ENCODE data around the gene ARMC3.

The ARMC3 gene

GRCh38 chr10:22931948-22932347, 4.1 kb downstream of the ARMC3 start:
- no peaks in the 10 kb centered on the region for H3K79me2 ChIP-seq (ENCODE audit: control insufficient read depth, low read length)
- peaks cover 4% of the 10 kb centered on the region; the same call in 1 of the 2 replicates for H3K9me3 ChIP-seq (ENCODE audit: control insufficient read depth, insufficient read depth, low read length)
- no peak overlapping the region for H3K27ac ChIP-seq (ENCODE audit: low read depth, low read length)
- TF ChIP-seq EZH2phosphoT487 (IDR thresholded peaks at IDR 0.05; ENCODE audit: borderline replicate concordance, low read length): no peak
- TF ChIP-seq CTCF (IDR thresholded peaks at IDR 0.05; ENCODE audit: low read depth, low read length, poor library complexity, severe bottlenecking): no peak
- H4K20me1 ChIP-seq (ENCODE audit: control insufficient read depth, insufficient read depth, low read depth, low read length): no peaks in the 10 kb centered on the region
- peaks cover 14% of the 10 kb centered on the region for H3K4me1 ChIP-seq (ENCODE audit: control insufficient read depth, low read length)
- no peak overlapping the region for H3K4me2 ChIP-seq (ENCODE audit: low read length)
- H3K36me3 ChIP-seq (ENCODE audit: control insufficient read depth, low read length): no peaks in the 10 kb centered on the region
- peaks cover 18% of the 10 kb centered on the region for H3K27me3 ChIP-seq (ENCODE audit: control insufficient read depth, low read length)
- H3F3A ChIP-seq (ENCODE audit: control insufficient read depth, insufficient read depth): no peaks in the 10 kb centered on the region
- no peaks in the 10 kb centered on the region for H3K9me2 ChIP-seq (replicated peaks; ENCODE audit: control insufficient read depth, low read length)
- H3K4me3 ChIP-seq (ENCODE audit: low read length): no peak overlapping the region

GRCh38 chr10:22932626-22933370, 4.9 kb downstream of the ARMC3 start:
- no peak overlapping the region for H3K4me3 ChIP-seq (ENCODE audit: low read length)
- H3K4me1 ChIP-seq (ENCODE audit: control insufficient read depth, low read length): peaks cover 14% of the 10 kb centered on the region
- H4K20me1 ChIP-seq (ENCODE audit: control insufficient read depth, insufficient read depth, low read depth, low read length): no peaks in the 10 kb centered on the region
- no peak overlapping the region for H3K27ac ChIP-seq (ENCODE audit: low read depth, low read length)
- H3K9me2 ChIP-seq (replicated peaks; ENCODE audit: control insufficient read depth, low read length): no peaks in the 10 kb centered on the region
- peaks cover 9% of the 10 kb centered on the region for H3K27me3 ChIP-seq (ENCODE audit: control insufficient read depth, low read length)
- no peaks in the 10 kb centered on the region for H3K36me3 ChIP-seq (ENCODE audit: control insufficient read depth, low read length)
- H3F3A ChIP-seq (ENCODE audit: control insufficient read depth, insufficient read depth): no peaks in the 10 kb centered on the region
- peaks cover under 1% of the 10 kb centered on the region; the same call in 1 of the 2 replicates for H3K9me3 ChIP-seq (ENCODE audit: control insufficient read depth, insufficient read depth, low read length)
- no peak for TF ChIP-seq CTCF (IDR thresholded peaks at IDR 0.05; ENCODE audit: low read depth, low read length, poor library complexity, severe bottlenecking)
- TF ChIP-seq EZH2phosphoT487 (IDR thresholded peaks at IDR 0.05; ENCODE audit: borderline replicate concordance, low read length): no peak
- no peak overlapping the region; the same call in 1 of the 2 replicates for H3K4me2 ChIP-seq (ENCODE audit: low read length)
- no peaks in the 10 kb centered on the region for H3K79me2 ChIP-seq (ENCODE audit: control insufficient read depth, low read length)

GRCh38 chr10:22934726-22935125, 6.9 kb downstream of the ARMC3 start:
- no peak overlapping the region for H3K27ac ChIP-seq (ENCODE audit: low read depth, low read length)
- no peaks in the 10 kb centered on the region for H3K9me2 ChIP-seq (replicated peaks; ENCODE audit: control insufficient read depth, low read length)
- no peak for TF ChIP-seq CTCF (IDR thresholded peaks at IDR 0.05; ENCODE audit: low read depth, low read length, poor library complexity, severe bottlenecking)
- no peak for TF ChIP-seq EZH2phosphoT487 (IDR thresholded peaks at IDR 0.05; ENCODE audit: borderline replicate concordance, low read length)
- H3K9me3 ChIP-seq (ENCODE audit: control insufficient read depth, insufficient read depth, low read length): no peaks in the 10 kb centered on the region
- no peaks in the 10 kb centered on the region for H4K20me1 ChIP-seq (ENCODE audit: control insufficient read depth, insufficient read depth, low read depth, low read length)
- no peaks in the 10 kb centered on the region for H3F3A ChIP-seq (ENCODE audit: control insufficient read depth, insufficient read depth)
- H3K4me1 ChIP-seq (ENCODE audit: control insufficient read depth, low read length): peaks cover 14% of the 10 kb centered on the region
- H3K4me2 ChIP-seq (ENCODE audit: low read length): no peak overlapping the region
- no peaks in the 10 kb centered on the region for H3K36me3 ChIP-seq (ENCODE audit: control insufficient read depth, low read length)
- no peak overlapping the region for H3K4me3 ChIP-seq (ENCODE audit: low read length)
- H3K79me2 ChIP-seq (ENCODE audit: control insufficient read depth, low read length): no peaks in the 10 kb centered on the region
- H3K27me3 ChIP-seq (ENCODE audit: control insufficient read depth, low read length): peaks cover 3% of the 10 kb centered on the region; the same call in 1 of the 2 replicates

Data from DOHH2 (cell line).